NCI-H226 (cell line): Measurements from ENCODE around the gene TCTA.

Experiments used
- DNase-seq: peaks from one replicate; pipeline ENCODE4 v3.0.0-alpha.2; 2015

The TCTA gene

DNA sequence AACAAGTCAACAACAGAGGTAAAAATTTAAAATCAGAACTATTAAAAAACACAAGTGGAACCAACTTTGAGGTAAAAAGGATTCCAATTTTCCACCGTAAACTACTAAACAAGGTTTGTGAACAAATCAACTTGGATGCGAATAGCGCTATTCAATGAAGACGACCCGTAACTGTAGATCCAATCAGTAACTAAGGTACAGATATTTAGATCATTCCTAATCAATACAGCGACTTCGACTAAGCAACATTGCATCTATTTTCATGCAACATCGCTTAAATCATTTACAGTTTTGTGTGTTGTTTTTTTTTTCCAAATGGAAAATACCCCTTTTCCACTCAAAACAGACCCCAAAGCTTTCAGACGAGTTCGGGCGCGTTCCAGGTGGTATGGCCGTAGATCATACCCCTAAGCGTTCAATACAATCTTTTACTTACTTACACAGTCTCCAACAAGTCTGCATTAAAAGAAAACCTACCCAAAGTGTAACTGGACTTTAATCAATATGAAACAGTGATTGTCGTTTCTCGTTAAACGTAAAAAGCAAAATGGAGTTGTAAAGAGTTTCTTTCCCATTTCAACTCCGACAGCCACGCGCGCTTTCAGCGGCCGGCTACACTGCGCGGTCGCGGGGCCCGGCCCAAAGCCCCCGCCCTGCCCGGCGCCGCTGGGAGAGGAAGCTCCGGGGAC is 1.2 kb upstream of the TCTA start:
- no peak for DNase-seq

DNA sequence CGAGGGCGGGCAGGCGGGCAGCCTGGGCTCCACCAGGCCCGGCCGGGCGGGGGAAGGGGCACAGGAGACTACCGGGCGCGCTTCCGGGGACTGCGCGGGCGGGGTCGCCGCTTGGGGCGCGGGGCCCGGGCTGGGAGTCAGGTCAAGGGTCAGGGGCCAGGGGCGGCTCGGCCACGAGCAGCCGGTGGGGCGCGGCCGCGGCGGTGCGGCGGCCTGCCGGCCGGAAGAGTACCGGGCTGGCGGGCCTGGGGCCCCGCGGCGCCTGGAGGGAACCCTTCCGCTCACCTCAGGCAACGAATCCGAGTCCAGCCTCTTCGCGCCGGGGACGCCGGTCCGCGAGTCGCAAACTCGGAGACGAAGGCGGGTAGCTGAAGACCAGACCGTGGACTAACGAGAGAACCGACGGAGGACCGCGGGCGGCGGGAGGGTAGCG is 672 bp upstream of the TCTA start:
- DNase-seq: no peak

GRCh38 chr3:49412632-49413337 is 562 bp downstream of the TCTA start:
- no peak for DNase-seq

GRCh38 chr3:49413338-49413734 is 1.1 kb downstream of the TCTA start:
- DNase-seq: no peak

DNA sequence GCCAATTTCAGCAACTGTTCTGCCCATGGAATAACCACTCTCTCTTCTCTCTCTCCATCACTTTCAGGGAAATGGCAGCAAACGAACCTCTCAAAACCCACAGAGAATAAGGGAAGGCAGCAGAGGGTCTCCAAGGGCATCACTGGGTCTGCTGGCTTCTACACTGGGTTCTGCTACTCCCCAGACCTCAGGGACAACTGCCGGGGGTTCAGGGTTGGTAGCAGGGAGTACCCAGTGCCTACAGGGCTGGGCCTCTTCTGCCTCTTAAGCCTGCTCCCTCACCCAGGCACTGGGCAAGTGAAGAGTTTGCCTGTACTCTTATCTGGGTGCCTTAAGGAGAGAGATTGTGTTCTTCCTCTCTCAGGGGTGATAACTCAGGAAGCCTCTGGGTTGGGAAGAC is 2.5 kb downstream of the TCTA start:
- DNase-seq: no peak

- no peak for DNase-seq
Measured at GRCh38 chr3:49415931-49416601, 3.8 kb downstream of the TCTA start.

DNA sequence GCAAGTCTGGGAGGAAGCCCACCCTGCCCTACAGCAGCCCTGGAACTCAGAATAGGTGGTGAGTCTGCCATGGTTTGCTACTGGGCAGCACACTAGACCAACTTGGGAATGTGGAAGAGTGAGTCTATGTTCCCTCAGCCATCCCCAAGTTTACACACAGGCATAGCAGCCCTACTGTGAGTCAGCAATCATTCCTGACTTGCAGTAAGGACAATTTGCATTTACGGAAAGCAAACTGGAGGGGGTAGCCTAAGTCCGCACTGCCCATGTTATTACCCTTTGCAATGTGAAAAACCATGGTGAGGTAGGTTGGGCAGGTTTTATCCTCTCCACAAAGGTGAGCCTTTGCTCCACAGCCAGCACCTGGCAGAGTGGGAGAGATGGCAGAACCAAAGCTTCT is 4.6 kb downstream of the TCTA start:
- DNase-seq: no peak

DNA sequence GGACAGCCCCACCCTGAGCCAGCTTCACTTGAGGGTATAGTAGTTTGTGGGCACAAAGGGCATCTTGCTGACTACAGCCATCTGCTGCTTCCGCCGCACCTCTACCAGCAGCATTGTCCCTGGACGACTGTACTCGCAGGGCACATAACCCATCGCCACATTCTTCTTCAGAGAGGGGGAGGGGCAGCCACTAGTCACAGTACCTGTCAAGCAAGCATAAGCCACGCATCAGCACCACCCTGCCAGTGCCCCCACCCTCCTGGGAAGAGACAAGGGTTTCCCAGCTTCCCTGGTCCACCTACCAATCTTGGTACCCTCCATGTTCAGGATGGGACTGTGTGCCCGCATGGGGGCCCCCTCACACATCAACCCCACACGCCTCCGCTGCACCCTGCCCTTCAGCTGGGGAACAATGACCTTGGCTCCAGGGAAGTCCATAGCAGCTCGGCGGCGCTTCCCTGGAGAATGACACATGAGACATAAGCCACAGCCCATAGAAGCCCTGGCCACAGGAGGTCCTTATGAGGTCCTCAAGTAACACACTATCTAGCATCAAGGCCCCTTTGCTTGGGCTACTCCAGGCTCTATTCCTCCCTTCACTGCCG is 5.4 kb downstream of the TCTA start:
- no peak for DNase-seq

DNA sequence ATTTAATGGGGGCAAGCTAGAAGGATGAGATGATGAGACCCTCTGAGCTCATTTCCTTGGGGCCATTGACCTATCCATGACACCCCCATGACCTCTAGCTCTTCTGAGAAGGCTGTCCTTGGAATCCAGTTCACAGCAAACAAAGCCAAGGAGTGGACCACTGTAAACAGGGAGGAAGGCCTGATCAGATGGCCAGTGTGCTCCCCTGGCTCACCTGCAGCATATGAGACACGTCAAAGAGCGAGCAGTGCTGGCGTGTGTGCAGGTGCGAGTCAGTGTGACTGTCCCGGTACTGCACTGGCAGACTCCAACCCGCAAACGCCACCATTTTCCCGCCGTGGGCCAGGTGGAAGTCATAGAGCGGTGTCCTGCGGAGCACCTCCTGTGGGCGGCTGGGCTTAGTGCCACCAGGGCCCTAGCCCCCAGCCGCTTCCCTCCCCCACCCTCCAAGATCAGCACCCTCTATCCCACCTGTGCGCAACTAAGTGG is 9.7 kb downstream of the TCTA start:
- no peak for DNase-seq

- DNase-seq: no peak
Measured at GRCh38 chr3:49422379-49423248, 10.4 kb downstream of the TCTA start, which contains the start of gene AMT. Gene AMT, minus strand, starts transcription at chr3:49422473. Its CDS starts 23 bp downstream, at chr3:49422450.

DNA sequence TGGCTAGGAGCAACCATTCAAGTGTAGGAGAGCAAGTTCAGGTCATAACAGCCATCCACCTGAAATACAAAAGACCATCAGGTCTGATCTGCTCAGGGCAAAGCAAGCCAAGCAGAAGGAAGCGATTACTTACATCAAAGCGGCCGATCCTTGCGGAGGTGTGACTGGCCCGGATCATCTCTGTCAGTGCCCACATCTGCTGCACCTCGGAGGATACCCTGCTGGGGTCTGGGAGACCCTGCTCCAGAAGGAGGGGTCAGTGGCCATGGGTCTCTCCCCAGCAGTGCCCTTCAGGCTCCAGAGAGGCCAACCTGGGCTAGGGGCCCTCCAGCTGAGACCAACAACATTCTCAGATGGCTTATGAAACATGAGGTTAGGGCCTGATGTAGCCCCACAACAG is 12.6 kb downstream of the TCTA start:
- no peak for DNase-seq

GRCh38 chr3:49427586-49427985 is 15.4 kb downstream of the TCTA start:
- DNase-seq: no peak

- DNase-seq: no peak
Measured at GRCh38 chr3:49428752-49429080, 16.5 kb downstream of the TCTA start.

DNA sequence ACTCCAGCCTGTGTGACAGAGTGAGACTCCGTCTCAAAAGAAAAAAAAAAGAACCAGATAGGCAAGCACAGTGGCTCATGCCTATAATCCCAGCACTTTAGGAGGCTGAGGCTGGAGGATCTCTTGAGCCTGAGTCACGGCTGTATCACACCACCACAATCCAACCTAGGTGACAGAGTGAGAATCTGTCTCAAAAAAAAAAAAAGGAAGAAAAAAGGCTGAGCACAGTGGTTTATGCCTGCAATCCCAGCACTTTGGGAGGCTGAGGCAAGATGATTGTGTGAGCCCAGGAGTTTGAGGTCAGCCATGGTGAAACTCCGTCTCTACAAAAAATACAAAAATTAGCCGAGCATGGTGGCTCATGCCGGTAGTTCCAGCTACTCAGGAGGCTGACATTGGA is 22.5 kb downstream of the TCTA start:
- DNase-seq: no peak

DNA sequence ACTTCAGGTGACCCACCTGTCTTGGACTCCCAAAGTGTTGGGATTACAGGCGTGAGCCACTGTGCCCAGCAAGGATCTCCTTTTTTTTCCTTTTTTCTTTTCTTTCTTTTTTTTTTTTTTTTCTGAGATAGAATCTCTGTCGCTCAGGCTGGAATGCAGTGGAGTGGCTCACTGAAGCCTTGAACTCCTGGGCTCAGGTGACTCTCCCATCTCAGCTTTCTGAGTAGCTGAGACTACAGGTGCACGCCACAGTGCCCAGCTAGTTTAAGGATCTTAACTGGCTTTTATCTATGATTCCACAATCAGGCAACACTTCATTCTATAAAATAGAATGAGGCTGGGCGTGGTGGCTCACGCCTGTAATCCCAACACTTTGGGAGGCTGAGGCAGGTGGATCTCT is 33.2 kb downstream of the TCTA start:
- DNase-seq: no peak

DNA sequence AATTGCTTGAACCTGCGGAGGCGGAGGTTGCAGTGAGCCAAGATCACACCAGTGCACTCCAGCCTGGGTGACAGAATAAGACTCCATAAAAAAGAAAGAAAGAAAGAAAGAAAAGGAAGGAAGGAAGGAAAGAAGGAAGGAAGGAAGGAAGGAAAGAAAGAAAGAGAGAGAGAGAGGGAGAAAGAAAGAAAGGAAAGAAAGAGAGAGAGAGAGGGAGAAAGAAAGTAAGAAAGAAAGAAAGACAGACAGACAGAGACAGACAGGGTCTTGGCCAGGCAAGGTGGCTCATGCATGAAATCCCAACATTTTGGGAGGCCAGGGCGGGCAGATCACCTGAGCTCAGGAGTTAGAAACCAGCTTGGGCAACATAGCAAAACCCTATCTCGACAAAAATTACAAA is 41.4 kb downstream of the TCTA start:
- DNase-seq: no peak

DNA sequence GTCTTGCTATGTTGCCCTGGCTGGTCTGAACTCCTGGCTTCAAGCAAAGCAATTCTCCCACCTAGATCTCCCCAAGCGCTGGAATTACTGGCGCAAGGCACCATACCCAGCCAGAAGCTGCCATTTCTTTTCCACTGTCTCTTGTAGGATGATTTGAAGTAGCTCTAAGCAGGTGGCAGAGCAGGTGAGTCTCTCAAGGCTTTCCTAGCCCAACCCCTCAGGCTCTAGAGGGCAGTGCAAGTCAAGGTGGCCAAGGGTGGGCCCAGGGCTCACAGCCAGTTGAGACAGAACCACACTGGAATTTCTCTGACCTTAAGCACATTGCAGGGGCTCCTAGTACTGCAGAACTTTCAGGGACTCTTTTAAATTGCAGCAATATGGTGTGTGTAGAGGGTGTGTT is 42.2 kb downstream of the TCTA start:
- DNase-seq: peak; percentile 29

- DNase-seq: no peak
Measured at GRCh38 chr3:49454898-49455681, 42.9 kb downstream of the TCTA start.

- DNase-seq: peak; percentile 54
Measured at GRCh38 chr3:49456466-49456865, 44.2 kb downstream of the TCTA start.

DNA sequence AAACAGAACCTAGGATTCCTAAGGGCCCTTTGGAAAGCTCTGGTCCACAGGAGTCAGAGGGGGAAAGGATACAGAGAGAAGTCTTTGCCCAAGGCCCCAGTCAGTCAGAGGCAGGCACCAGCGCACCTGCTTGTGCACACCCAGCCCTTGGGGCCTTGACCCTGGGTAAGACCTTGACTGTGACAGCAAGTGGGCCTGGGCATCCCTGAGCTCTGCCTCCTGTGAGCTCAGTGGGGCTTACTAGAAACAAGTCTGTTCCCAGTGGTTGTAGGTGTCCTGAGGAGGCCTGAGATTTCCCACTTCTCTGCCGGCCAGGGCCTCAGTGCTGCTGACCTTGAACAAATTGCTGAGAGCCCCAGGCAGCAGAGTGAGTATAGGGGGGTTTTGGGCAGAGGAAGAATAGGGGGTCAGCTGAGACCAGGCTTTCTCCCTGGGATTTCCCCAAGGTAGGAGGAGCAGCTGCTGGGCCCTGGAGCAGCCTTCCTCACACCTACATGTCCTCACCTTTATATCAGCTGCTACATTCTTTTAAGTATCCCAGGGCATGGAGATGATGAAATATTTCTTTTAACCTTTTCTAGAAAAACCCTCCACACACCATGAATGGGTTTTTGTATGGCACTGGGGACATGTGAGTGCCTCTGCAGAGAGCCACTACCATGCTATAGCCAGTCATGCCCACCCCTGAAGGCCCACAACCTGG is 48.1 kb downstream of the TCTA start:
- DNase-seq: no peak

GRCh38 chr3:49460956-49461355 is 48.7 kb downstream of the TCTA start:
- DNase-seq: no peak
